Heart left ventricle (tissue), 16 donors: ENCODE measurements around the gene AGRN. TPM values are rescaled to one million over a fixed set of nuclear protein-coding genes. Genes with fewer than 3 reads are reported as not detected.

Source experiments
- ATAC-seq, 4 donors: fragments of 200-7000 bp; cut with Tn5 transposase; one replicate each; pipeline ENCODE4 v1.9.1; 2020 to 2022; ENCODE audit warnings: moderate library complexity in 4 of 4, mild to moderate bottlenecking in 3 of 4, moderate number of reproducible peaks in 1 of 4
- DNase-seq, 5 donors: peaks; one replicate each; pipeline ENCODE4 v3.0.0-alpha.2; 2020
- H3K27ac ChIP-seq, 12 donors: fragments of 200-600 bp; sonication (generic) in 4 of 12; one replicate each; pipeline versions ENCODE4 v1.5.0 to v1.8.0; 2016 to 2022; ENCODE audit warnings: mild to moderate bottlenecking in 2 of 12
- H3K27me3 ChIP-seq, 9 donors: fragments of 200-600 bp; sonication (generic) in 2 of 9; one replicate each; pipeline versions ENCODE4 v1.5.1 to v1.8.0; 2016 to 2022; ENCODE audit warnings: mild to moderate bottlenecking in 3 of 9
- H3K36me3 ChIP-seq, 9 donors: fragments of 200-600 bp; sonication (generic) in 2 of 9; one replicate each; pipeline versions ENCODE4 v1.5.0 to v1.8.0; 2018 to 2022; ENCODE audit warnings: mild to moderate bottlenecking in 2 of 9
- H3K4me1 ChIP-seq, 12 donors: fragments of 200-600 bp; sonication (generic) in 4 of 12; one replicate each; pipeline versions ENCODE4 v1.5.0 to v1.8.0; 2016 to 2022; ENCODE audit warnings: mild to moderate bottlenecking in 3 of 12
- H3K4me3 ChIP-seq, 12 donors: fragments of 200-600 bp; sonication (generic) in 4 of 12; one replicate each; pipeline versions ENCODE4 v1.5.0 to v1.8.0; 2017 to 2022; ENCODE audit warnings: mild to moderate bottlenecking in 9 of 12, moderate library complexity in 4 of 12
- H3K9me3 ChIP-seq, 12 donors: fragments of 200-600 bp; sonication (generic) in 4 of 12; one replicate each; pipeline versions ENCODE4 v1.5.0 to v1.8.0; 2016 to 2022; ENCODE audit warnings: mild to moderate bottlenecking in 1 of 12
- POLR2A ChIP-seq, 2 donors: fragments of 450-650 bp; IDR thresholded peaks; one replicate each; pipeline ENCODE4 v1.6.1; 2017; ENCODE audit warnings: antibody characterized with exemption in 2 of 2, mild to moderate bottlenecking in 2 of 2, moderate library complexity in 2 of 2
- WGBS, 4 donors: extraction: QIAGEN DNeasy Blood & Tissue Kit in 2 of 4; methylation state at CpG; one replicate each; pipeline versions ENCODE4 v1.1.5 to v1.1.7; 2013 to 2018; 5-methylcytosine and 5-hydroxymethylcytosine counted together
- intact Hi-C, 10 donors: fragments of 100-400 bp; cut with DNase I; formaldehyde crosslinking; loops; one replicate each; pipeline versions ENCODE4 v1.11.1 to v1.14.2; 2022
- polyA plus RNA-seq, 2 donors: library from polyadenylated mRNA; stranded (reverse); fragments of 200-250 nt; gene quantifications; one replicate each; pipeline ENCODE4 v1.2.3, GENCODE V29; 2013
- total RNA-seq, 9 donors: library from RNA; depleted of rRNA in 2 of 9; stranded (reverse); fragments of >200 nt in 2 of 9; fragmentation: NEBNext Ultra II Directional in 3 of 9; extraction: Animal tissue kit (Norgen Biotek cat#: 25700) in 3 of 9; gene quantifications; one replicate each; pipeline versions ENCODE4 v1.1.0 to v1.2.4, GENCODE V29; 2016 to 2023
- TF ChIP-seq, protein P1 (sequence below), 12 donors: fragments of 200-600 bp; sonication (generic) in 4 of 12; IDR thresholded peaks; one replicate each; pipeline versions ENCODE4 v1.5.0 to v1.8.0; 2018 to 2022; ENCODE audit warnings: antibody characterized with exemption in 12 of 12, mild to moderate bottlenecking in 5 of 12
- donor health status: ischemic (EF 13 %, LVEDD 7.1; RV severe dilation, severe dysfunction).
- donor health status: healthy with polysubstance abuse.
- donor health status: DM: no; HTN: yes; CAD: no.
- donor health status: DM: no; HTN: no; CAD: no.
- donor health status: ischemic (EF 25% LVEDD 6.9; RV normal size, moderate dysfunction).
- donor health status: ischemic (EF 25% LVEDD 5.7; RV mildly dilated, moderate dysfunction).
- donor health status: healthy.
- donor health status: DM: yes; HTN: yes; CAD: no.
- donor health status: ischemic (EF 35%, LVEDD 5.7; RV mildly dilated, moderate dysfunction).
- donor health status: nonischemic (EF 11% LVEDD 7.7; RV severe dilation, severe dysfunction).
- donor health status: DM: yes; HTN: yes; CAD: no.
- donor health status: PGD.
- donor health status: ischemic (EF 29% LVEDD 5.4; RV normal size, mild dysfunction).
- donor health status: nonischemic (EF 23%, LVEDD 6.1; RV moderate dilation, normal function).

Gene AGRN
- total and polyA plus RNA-seq, 11 donors, result 9.7 to 45.7 (median 18.6) TPM

DNA sequence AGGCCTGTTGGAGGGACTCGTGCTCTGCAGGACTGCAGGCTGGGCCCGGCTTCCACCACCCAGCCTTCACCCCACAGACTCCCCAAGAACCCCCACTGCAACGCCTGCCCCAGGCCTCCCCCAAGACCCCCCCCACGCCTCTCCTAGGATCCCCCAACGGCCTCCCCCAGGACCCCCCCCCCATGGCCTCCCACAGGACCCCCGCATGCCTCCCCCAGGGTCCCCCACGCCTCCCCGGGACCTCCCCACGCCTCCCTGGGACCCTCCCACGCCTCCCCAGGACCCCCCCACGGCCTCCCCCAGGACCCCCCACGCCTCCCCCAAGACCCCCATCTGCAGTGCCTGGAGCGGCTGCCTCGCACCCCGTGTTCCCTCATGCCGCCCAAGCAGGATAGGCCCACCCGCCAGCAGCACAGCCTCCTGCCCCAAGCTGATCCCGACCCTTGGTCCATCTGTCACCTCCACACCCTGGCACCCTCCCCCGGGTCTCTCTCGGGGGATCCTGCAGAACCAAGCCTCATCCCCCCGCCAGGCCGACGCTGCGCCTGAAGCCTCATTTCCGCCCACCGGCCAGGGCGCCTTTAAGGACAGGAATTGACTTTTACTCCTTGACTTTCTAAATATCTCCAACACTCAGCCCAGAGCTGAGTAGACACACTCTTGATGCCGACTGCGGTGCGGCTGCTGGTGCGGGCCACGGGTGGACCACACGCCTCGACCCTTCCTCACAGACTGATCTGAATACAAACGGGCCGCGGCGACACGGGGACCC, 68.3 kb downstream of the AGRN start:
- no peaks in the 10 kb centered on the region for H3K27me3 ChIP-seq
- DNase-seq, result no peak
- no peaks in the 10 kb centered on the region for H3K4me1 ChIP-seq
- TF ChIP-seq POLR2A (IDR thresholded peaks at IDR 0.05), result no peak
- TF ChIP-seq, protein P1, sequence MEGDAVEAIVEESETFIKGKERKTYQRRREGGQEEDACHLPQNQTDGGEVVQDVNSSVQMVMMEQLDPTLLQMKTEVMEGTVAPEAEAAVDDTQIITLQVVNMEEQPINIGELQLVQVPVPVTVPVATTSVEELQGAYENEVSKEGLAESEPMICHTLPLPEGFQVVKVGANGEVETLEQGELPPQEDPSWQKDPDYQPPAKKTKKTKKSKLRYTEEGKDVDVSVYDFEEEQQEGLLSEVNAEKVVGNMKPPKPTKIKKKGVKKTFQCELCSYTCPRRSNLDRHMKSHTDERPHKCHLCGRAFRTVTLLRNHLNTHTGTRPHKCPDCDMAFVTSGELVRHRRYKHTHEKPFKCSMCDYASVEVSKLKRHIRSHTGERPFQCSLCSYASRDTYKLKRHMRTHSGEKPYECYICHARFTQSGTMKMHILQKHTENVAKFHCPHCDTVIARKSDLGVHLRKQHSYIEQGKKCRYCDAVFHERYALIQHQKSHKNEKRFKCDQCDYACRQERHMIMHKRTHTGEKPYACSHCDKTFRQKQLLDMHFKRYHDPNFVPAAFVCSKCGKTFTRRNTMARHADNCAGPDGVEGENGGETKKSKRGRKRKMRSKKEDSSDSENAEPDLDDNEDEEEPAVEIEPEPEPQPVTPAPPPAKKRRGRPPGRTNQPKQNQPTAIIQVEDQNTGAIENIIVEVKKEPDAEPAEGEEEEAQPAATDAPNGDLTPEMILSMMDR (IDR thresholded peaks at IDR 0.05), result no peak
- H3K36me3 ChIP-seq, result no peaks in the 10 kb centered on the region
- intact Hi-C loops, result no loop called here
- 92 to 95% (median 93%) methylated on average over 28 to 39 of the region's 39 CpGs for WGBS, 4 donors
- H3K4me3 ChIP-seq, result no peak overlapping the region
- no peak for ATAC-seq
- no peak overlapping the region for H3K27ac ChIP-seq
- H3K9me3 ChIP-seq, result no peaks in the 10 kb centered on the region

DNA sequence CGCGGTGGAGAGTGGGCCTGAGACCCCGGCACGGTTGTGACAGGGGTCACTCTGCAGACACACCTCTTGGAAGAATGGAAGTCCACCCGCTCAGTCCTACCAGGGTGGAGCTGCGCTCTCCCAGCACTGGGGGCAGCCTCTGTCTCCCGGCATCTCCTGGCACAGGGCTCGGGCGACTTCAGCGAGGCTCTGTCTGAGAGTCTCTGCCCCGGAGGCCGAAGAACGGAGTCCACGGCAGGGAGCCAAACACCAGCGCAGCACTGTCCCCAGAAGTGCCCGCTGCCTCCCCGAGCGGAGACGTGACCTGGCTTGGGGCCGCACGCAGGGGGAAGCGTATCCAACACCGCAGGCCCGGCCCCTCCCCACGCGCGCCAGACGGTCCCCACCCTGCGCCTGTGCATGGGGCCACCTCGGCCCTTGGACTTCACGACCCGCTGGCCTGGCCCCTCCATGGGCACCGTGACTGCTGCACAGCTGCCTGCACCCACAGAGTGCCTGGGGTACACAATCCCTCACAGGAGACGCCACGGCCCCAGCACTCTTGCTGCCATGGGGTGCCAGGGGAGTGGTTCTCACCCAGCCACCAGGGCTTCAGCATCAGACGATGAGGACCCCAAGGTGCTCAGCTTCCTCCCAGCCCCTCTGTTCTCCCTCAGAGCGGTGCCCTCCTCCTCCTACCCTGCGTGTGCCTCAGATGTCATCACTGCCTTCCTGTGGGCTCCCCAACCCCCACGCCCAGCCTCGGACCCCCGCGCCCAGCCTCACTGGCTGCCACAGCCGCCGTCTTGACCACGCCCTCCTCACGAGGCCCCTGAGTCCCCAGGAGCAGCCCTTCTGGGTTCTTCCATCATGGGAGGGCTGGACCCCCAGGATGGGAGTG, 69.1 kb downstream of the AGRN start:
- no peaks in the 10 kb centered on the region for H3K27me3 ChIP-seq
- ATAC-seq, result no peak
- H3K36me3 ChIP-seq, result no peaks in the 10 kb centered on the region
- H3K4me3 ChIP-seq, result no peak overlapping the region
- H3K27ac ChIP-seq, result no peak overlapping the region
- intact Hi-C loops, result no loop called here
- H3K4me1 ChIP-seq, result no peaks in the 10 kb centered on the region
- DNase-seq, result peak in 1 of 5 donors; percentile 4
- no peaks in the 10 kb centered on the region for H3K9me3 ChIP-seq
- WGBS, 4 donors, result 91 to 95% (median 94%) methylated on average over 37 to 46 of the region's 46 CpGs
- TF ChIP-seq, protein P1 (IDR thresholded peaks at IDR 0.05), result no peak

DNA sequence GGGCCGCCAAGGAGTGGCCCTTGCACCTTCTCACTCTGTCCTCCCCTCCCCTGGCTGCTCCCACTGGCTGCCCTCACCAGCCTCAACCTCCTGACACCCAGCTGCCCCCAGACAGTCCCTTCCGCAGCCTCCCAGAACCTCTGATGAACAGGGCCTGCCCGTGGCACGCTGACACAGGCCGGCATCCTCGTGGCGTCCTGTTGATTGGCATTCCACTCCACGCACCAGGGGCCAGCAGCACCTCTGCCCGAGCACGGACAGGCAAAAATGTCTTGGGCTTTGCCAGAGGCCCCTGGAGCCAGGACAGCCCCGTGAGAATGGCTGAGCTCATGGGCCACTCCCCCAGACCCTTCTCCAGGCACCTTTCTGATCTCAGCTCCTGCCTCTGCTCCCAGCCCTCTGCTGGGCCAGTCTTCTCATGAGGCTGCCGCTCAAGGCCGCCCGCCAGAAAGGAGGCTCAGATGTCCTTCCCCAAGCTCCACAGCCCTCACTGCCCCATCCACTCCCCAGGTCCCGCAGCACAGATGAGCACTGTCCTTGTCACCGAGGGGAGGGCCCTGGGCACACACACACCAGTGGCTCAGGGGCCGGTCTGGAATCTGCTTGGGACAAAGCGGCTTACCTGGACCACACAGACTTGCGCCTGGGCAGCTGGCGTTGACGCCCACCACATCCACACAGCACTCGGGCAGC, 70.0 kb downstream of the AGRN start:
- H3K4me1 ChIP-seq, result no peaks in the 10 kb centered on the region
- H3K36me3 ChIP-seq, result no peaks in the 10 kb centered on the region
- H3K4me3 ChIP-seq, result no peak overlapping the region
- intact Hi-C loops, result no loop called here
- ATAC-seq (no peak), DNase-seq (no peak)
- H3K27me3 ChIP-seq, result no peaks in the 10 kb centered on the region
- no peak overlapping the region for H3K27ac ChIP-seq
- WGBS, 4 donors, result 94 to 97% (median 95%) methylated on average over 12 to 22 of the region's 22 CpGs
- no peak for TF ChIP-seq POLR2A (IDR thresholded peaks at IDR 0.05)
- TF ChIP-seq, protein P1 (IDR thresholded peaks at IDR 0.05), result no peak
- no peaks in the 10 kb centered on the region for H3K9me3 ChIP-seq
